Kidney (tissue), 14 donors: ENCODE data around the gene PRKCE. TPM values are rescaled to one million over a fixed set of nuclear protein-coding genes. Genes with fewer than 3 reads are reported as not detected.

ENCODE experiments used
- DNase-seq, 5 donors: peaks; one replicate each; pipeline ENCODE4 v3.0.0-alpha.2; 2013 to 2020
- FAIRE-seq: peaks from 2 replicates; lab custom pipeline; 2012; peaks lifted over from hg19 to GRCh38; lab: Jason Lieb, UNC
- H3K27ac ChIP-seq, 2 donors: one replicate each; pipeline ENCODE4 v1.7.0; 2013; ENCODE audit warnings: low read depth in 2 of 2, low read length in 2 of 2, inconsistent platforms in 1 of 2
- H3K27me3 ChIP-seq: one replicate; pipeline ENCODE4 v1.7.1; 2013; ENCODE audit warnings: low read length, inconsistent platforms; ENCODE audit not compliant: control insufficient read depth, insufficient read depth
- H3K36me3 ChIP-seq, 3 donors: one replicate each; pipeline versions ENCODE4 v1.7.0 to v1.7.1; 2013; ENCODE audit warnings: low read length in 3 of 3, control low read depth in 1 of 3, inconsistent platforms in 1 of 3; ENCODE audit not compliant: insufficient read depth in 3 of 3, control insufficient read depth in 2 of 3
- H3K4me1 ChIP-seq, 3 donors: one replicate each; pipeline versions ENCODE4 v1.7.0 to v1.7.1; 2013; ENCODE audit warnings: low read length in 3 of 3, inconsistent platforms in 1 of 3, low read depth in 1 of 3; ENCODE audit not compliant: control insufficient read depth in 2 of 3, insufficient read depth in 2 of 3
- H3K4me3 ChIP-seq, 3 donors: one replicate each; pipeline versions ENCODE4 v1.7.0 to v1.8.1; 2013; ENCODE audit warnings: low read length in 3 of 3, control low read depth in 1 of 3, inconsistent platforms in 1 of 3
- H3K9ac ChIP-seq, 3 donors: one replicate each; pipeline versions ENCODE4 v1.7.0 to v1.7.1; 2013; ENCODE audit warnings: low read length in 3 of 3, control low read depth in 1 of 3, inconsistent platforms in 1 of 3
- H3K9me3 ChIP-seq, 3 donors: one replicate each; pipeline versions ENCODE4 v1.7.0 to v1.7.1; 2013; ENCODE audit warnings: low read length in 3 of 3, control low read depth in 1 of 3, inconsistent platforms in 1 of 3; ENCODE audit not compliant: control insufficient read depth in 2 of 3, insufficient read depth in 1 of 3
- intact Hi-C: fragments of 100-400 bp; cut with DNase I; formaldehyde crosslinking; loops from one replicate; pipeline ENCODE4 v1.11.1; 2022
- polyA plus RNA-seq: library from polyadenylated mRNA; stranded (reverse); fragments of 350-450 nt; fragmentation: Illumina TruSeq; extraction: RNeasy Lipid Tissue Mini Kit (QIAGEN cat#74804); gene quantifications from one replicate; pipeline ENCODE4 v1.2.3, GENCODE V29; 2014; ENCODE audit warnings: low read depth, low replicate concordance; ENCODE audit not compliant: insufficient read depth
- total RNA-seq: library from RNA; stranded (reverse); fragmentation: NEBNext Ultra II Directional; extraction: Animal tissue kit (Norgen Biotek cat#: 25700); gene quantifications from one replicate; pipeline ENCODE4 v1.2.1, GENCODE V29; 2021
- TF ChIP-seq, protein P1 (sequence below): IDR thresholded peaks from 3 replicates; pipeline ENCODE4 v1.5.1; 2012; ENCODE audit warnings: mild to moderate bottlenecking, moderate library complexity, borderline replicate concordance; ENCODE audit not compliant: insufficient read depth; ENCODE audit errors: extremely low read depth
- donor health status: control.
- donor health status: control.
- donor health status: control.
- donor health status: control.
- donor health status: control.
- donor health status: DM: yes; HTN: yes; CAD: no.
- donor health status: Normal renal cell carcinoma (clear cell type).

PRKCE gene
- total and polyA plus RNA-seq, 2 donors from 2014 or later = 11.1 to 27.3 TPM

DNA sequence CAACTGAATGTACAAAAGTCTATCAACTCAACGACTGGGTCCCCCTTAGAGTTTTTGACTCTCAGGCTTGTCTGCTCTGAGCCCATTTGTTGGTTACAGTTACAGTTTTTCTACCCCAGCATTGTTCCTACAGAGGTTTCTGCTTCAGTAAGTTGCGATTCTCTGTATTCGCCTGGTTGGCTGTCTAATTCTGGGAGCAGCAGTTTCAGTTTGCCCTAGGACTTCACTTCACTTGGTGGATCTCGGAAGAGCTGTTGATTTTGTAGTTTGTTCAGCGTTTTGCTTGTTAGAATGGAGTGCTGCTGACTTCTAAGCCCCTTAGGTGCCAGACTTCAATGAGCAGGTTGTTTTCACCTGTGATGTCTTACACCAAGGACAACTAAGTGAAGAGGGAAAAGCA lies 349.2 kb downstream of the PRKCE start:
- intact Hi-C loops = no loop called here
- H3K9ac ChIP-seq = no peak overlapping the region
- H3K9me3 ChIP-seq = no peaks in the 10 kb centered on the region
- DNase-seq = no peak
- H3K27me3 ChIP-seq = no peaks in the 10 kb centered on the region
- no peak for FAIRE-seq
- TF ChIP-seq, protein P1, sequence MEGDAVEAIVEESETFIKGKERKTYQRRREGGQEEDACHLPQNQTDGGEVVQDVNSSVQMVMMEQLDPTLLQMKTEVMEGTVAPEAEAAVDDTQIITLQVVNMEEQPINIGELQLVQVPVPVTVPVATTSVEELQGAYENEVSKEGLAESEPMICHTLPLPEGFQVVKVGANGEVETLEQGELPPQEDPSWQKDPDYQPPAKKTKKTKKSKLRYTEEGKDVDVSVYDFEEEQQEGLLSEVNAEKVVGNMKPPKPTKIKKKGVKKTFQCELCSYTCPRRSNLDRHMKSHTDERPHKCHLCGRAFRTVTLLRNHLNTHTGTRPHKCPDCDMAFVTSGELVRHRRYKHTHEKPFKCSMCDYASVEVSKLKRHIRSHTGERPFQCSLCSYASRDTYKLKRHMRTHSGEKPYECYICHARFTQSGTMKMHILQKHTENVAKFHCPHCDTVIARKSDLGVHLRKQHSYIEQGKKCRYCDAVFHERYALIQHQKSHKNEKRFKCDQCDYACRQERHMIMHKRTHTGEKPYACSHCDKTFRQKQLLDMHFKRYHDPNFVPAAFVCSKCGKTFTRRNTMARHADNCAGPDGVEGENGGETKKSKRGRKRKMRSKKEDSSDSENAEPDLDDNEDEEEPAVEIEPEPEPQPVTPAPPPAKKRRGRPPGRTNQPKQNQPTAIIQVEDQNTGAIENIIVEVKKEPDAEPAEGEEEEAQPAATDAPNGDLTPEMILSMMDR = no peak
- peak overlapping the region in 1 of 3 donors; percentile 46 for H3K4me3 ChIP-seq
- H3K4me1 ChIP-seq = peaks cover 0 to 21% (median 9%) of the 10 kb centered on the region in 3 donors
- H3K27ac ChIP-seq = peak overlapping the region; percentile 47 to 95
- no peaks in the 10 kb centered on the region for H3K36me3 ChIP-seq

DNA sequence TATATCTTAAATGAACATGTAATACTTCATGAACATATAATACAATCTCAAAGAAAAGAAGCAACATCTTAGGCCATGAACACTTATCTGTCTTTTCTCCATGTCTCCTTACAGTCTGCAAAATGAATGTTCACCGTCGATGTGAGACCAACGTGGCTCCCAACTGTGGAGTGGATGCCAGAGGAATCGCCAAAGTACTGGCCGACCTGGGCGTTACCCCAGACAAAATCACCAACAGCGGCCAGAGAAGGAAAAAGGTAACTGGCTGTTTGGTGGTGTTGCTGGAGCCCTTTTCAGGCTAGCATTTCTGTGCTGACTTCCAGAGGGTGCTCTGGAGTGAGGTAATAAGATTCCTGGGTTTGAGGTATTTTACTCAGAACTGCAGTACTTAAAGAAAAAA lies 349.8 kb downstream of the PRKCE start:
- DNase-seq (no peak), FAIRE-seq (no peak)
- H3K9ac ChIP-seq = no peak overlapping the region
- peak overlapping the region; percentile 79 to 95 for H3K27ac ChIP-seq
- H3K4me1 ChIP-seq = peaks cover 0 to 21% (median 9%) of the 10 kb centered on the region in 3 donors
- H3K9me3 ChIP-seq = no peaks in the 10 kb centered on the region
- peak overlapping the region in 1 of 3 donors; percentile 3 for H3K4me3 ChIP-seq
- H3K36me3 ChIP-seq = no peaks in the 10 kb centered on the region
- TF ChIP-seq, protein P1 = no peak
- no peaks in the 10 kb centered on the region for H3K27me3 ChIP-seq
- intact Hi-C loops = no loop called here

DNA sequence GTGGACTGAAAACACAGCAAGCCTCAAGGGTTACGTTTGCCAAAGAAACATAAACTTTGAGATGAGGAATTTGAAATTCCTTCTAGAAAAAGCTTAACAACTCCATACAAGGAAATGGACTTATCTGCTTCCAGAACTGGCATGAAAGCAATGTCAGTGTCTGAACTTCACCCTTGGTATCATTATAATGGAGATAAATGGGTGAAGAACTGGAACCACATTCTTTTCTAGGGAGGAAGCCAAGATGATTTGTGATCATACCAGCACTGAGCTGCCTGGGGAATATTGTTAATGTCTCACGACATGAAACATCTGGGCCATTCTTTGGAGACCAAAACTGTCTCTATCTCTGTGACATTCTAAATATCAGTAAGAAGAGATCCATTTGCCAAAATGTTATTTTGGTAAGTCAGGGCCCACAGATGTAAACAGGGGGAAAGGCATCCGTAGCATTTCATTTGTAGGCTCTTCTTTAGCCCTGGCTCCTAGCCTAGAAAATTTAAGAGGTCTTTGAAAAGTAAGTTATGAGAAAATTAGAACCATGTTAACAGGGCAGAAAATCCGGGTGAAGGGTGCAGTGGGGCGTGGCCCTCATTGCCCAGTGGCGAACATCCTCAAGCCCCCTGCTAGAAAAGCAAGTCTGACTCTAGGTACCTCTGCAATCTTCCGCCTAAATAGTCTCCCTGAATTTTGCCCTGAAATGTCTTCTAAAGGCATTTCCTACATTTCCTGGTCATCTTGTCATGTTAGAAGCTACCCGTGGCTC lies 350.4 kb downstream of the PRKCE start:
- no peak for FAIRE-seq
- Histone ChIP-seq H3K36me3 (peaks cover 0 to 2% (median 0%) of the 10 kb centered on the region in 3 donors), H3K4me3 (no peak overlapping the region), H3K9me3 (no peaks in the 10 kb centered on the region), H3K27ac (peak overlapping the region; percentile 79 to 95), H3K4me1 (peaks cover 0 to 21% (median 9%) of the 10 kb centered on the region in 3 donors), H3K27me3 (no peaks in the 10 kb centered on the region), H3K9ac (no peak overlapping the region)
- DNase-seq = peak in 4 of 5 donors; percentile 25 to 92 (median 72)
- intact Hi-C loops = no loop called here
- TF ChIP-seq, protein P1 = no peak
